Fibroblast of upper back skin (primary cell): ENCODE results near the gene RAB3A.

Experiments
- DNase-seq: peaks from one replicate; pipeline ENCODE4 v3.0.0-alpha.2; 2013

Gene RAB3A, protein sequence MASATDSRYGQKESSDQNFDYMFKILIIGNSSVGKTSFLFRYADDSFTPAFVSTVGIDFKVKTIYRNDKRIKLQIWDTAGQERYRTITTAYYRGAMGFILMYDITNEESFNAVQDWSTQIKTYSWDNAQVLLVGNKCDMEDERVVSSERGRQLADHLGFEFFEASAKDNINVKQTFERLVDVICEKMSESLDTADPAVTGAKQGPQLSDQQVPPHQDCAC

DNA sequence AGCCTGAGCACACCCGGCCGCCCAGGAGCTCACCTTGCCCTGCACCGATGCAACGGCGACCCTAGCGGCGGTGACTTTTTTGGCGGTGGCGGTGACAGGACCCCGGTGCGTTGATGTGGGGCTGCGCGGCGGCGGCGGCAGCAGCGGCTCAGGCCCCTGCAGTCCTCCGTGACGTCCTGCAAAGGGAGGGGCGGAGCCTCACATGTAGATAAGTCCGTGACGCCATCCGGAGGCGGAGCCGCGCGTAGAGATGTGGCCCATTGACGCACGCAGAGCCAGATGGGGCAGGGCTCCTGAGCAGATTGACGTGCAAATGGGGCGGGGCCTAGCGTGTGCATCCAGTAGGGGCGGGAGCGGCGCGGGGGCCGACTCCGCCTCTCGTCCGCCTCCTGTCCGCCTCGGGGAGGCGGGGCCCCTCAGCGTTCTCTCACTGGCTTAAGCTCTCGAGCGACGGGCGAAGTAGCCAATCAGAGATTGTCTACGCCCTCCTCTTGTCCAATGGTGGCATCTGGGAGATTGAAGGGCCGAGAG is at the start of gene RAB3A:
TSS of gene RAB3A (minus strand) at position 180 of the 531 bp plus-strand sequence. CDS start 1,302 bp downstream, outside the sequence.
- peak; percentile 100 for DNase-seq

DNA sequence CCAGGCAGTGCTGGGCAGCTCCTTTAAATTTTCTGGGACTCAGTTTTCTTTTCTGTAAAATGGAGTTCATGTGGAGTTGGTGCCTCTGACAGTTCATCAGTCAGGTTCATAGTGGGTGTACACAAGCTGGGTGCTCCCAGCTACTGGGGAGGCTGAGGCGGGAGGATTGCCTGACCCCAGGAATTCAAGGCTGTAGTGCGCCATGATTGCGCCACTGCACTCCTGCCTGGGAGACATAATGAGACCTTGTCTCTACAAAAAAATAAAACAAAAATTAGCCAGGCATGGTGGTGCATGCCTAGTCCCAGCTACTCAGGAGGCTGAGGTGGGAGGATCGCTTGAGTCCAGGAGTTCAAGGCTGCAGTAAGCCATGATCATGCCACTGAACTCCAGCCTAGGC is 49.3 kb upstream of the RAB3A start:
- no peak for DNase-seq

DNA sequence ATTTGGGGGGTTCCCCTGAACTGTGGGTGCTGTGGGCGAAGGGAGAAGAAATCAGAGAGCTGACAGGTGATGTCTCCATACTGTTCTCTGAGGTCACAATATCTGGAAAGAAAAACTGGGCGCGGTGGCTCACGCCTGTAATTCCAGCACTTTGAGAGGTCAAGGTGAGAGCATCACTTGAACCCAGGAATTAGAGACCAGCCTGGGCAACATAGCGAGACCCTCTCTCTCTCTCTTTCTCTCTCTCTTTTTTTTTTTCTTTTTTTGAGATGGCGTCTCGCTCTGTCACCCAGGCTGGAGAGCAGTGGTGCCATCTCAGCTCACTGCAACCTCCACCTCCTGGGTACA is 48.5 kb upstream of the RAB3A start:
- DNase-seq = no peak

GRCh38 chr19:18251587-18252369 is 47.9 kb upstream of the RAB3A start:
- peak; percentile 55 for DNase-seq

DNA sequence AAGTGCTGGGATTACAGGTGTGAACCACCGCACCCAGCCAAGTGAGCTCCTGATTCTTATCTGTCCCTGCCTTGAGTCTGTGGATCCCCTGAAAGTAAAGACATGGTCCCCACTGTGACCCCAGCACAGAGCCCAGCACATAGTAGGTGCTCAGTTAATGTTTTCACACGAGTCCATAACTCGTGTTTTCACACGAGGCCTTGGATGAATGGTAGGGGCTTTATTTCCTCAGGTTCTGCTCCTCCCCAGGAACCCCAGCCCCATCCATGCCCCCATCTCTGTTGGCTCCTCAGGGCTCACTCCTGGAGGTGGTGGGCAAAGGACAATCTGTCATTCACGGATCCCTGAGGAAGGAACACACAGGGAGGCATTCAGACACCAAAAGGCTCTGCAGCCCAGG is 46.0 kb upstream of the RAB3A start:
- DNase-seq = no peak

GRCh38 chr19:18245297-18245696 is 41.5 kb upstream of the RAB3A start:
- no peak for DNase-seq

DNA sequence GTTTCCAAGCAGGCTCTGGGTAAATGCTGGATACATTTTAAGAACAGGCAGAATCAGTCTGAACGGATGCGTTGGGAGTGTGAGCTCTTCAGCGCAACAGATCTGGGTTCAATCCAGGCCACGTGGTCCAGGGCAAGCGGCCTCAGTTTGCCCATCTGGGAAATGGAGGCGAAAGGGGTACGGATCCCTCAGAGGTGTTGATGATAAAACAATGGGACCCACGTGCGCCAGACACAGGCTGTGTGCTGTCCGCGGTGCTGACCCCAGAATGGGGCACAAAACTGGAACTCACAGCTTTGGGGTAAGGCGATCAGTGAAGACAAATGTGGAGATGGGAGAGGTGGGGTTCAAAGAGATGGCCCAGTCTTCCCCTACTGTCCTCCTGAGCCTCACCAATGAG is 35.5 kb upstream of the RAB3A start:
- no peak for DNase-seq

DNA sequence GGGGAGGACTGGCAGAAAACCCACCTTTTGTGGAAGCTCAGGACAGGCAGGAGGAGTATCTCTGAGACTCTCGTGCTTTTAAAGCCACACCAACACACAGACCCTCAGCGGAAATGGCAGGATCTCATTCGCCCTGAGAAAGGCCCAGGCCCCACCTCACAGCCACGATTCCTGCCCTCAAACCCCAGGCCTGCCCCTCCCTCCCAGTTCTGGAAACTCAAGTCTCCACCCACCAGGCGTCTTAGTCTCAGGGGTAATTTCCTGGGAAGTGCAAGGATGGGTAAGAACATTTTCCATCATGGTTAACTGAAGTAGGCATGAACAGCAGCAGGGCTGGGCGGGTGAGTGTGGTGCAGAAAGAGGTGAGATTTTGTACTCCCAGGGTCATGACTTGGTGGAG is 30.4 kb upstream of the RAB3A start:
- no peak for DNase-seq

DNA sequence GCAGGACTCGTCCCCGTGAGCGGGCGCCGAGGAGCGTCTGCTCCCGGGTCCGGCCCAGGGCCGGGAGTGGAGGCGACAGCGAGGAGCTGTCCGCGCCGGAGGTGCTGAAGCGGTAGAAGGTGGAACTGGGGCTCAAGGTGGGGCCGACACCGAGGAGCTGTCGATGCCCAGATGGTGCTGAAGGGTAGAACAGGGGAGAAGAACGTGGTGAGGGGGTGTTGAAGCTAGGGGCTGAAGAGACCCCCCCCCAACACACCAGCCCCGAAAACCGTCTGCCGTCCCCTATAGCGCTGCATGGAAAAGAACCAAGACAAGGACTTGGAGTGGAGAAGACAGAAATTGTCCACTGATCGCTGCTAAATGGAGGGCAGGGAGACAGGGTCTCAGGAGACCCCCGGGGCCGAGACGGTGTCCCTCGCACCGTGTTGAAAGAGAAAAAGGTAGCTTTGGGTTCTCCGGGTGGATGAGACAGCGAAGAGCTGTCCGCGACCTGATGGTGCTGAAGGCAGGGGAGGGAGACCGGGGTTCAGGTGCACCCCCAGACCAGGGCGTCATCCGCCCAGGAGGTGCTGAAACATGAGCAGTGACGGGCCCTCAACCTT is 29.5 kb upstream of the RAB3A start:
- peak; percentile 22 for DNase-seq

DNA sequence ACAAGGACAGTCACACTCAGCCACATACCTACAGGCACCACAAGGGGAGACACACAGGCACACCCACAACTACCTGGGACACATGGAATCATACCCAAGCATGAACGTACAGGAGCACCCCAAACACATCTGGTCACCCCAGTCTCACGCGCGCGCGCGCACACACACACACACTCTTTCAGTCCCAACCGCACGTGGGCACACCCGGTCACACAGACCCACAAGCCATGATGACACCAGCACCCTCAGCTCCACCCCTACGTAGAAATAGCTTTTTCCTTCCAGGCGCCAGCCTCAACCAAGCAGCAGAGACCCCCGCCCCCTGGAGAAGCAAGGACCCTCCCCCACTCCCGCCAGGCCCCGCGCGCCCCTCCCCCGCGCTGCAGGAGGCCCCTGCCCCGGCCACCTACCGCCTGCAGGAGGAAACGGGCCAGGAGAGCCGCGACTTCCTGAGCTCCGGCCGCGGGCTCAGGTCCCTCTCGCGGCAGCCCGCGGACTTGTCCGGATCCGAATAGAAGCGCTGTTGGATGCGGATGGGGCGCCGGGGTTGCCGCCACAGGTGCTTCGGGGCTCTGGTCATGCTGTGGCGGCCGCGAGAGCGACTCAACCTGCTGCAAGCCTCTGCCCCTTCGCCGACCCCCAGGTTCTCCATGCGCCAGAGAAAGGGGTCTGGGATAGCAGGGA is 28.8 kb upstream of the RAB3A start:
- no peak for DNase-seq

DNA sequence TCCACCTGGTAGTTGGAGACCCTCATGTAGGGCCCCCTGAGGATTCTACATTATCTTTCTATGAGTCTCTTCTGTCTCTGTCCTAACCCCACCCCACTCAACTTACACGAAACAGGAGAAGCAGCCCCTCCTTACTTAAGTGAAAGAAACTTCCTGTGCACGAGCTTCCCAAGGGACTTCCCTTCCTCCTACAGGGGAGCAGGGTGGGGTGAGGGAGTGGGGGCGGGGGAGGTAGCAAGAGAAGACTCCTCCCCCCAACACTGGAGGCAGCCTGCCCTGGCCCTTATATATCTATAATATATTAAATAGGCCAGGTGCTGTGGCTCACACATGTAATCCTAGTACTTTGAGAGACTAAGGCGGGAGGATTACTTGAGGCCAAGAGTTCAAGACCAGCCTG is 27.9 kb upstream of the RAB3A start:
- no peak for DNase-seq

- DNase-seq = no peak
These were observed 27.3 kb upstream of the RAB3A start for GRCh38 chr19:18230941-18231734.

DNA sequence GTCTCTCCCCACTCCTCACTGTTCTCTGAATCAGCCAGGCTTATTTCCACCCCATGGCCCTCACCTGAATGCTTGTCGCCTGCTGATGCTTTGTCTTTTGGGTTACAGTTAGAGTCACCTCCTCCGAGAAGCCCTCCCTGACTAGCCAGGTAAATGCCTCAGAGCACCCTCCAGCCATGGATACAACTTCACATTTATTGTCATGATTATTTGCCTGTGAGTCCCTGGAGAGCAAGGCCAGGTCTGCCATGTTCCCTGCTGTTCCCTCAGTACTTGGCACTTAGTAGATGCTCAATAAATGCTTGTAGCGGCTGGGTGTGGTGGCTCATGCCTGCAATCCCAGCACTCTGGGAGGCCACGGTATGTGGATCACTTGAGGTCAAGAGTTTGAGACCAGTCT is 26.1 kb upstream of the RAB3A start:
- DNase-seq = no peak

- DNase-seq = no peak
These were observed 25.6 kb upstream of the RAB3A start for GRCh38 chr19:18229474-18229873.

DNA sequence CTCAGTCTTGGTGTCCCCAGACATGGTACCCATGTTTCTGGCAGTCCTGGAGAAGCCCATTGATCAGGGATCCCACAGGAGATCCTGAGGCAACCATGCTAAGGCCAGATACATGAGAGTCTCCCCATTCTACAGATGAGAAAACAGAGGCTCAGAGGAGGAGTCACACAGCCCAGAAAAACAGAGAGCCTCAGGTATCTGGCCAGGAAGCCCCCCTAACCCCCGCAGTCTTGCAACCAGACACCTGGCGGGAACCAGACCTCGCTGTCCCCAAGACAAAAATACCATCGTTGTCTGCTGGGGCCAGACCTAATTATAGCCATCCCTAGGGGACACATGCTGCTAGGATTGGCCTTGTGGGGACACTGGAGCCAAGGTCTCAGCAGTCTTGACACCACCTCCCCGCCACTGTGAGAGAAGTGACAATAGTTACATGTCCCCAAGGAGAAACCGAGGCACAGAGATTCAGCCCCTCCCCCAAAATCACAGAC is 24.0 kb upstream of the RAB3A start:
- no peak for DNase-seq

- no peak for DNase-seq
These were observed 23.3 kb upstream of the RAB3A start for GRCh38 chr19:18226956-18227780.

GRCh38 chr19:18225702-18226468 is 22.0 kb upstream of the RAB3A start, which contains the start of gene PDE4C:
Gene PDE4C, minus strand, starts transcription at chr19:18226438. Its CDS starts 23 bp downstream, at chr19:18226415.
- DNase-seq = no peak

- no peak for DNase-seq
These were observed 21.5 kb upstream of the RAB3A start for GRCh38 chr19:18225355-18225701.

- DNase-seq = peak; percentile 96
These were observed 20.9 kb upstream of the RAB3A start for GRCh38 chr19:18224525-18225354.
